Endothelial cell (in vitro differentiated cells): Measurements from ENCODE around the gene RGS5. TPM values are rescaled to one million over a fixed set of nuclear protein-coding genes. Genes with fewer than 3 reads are reported as not detected.

Experiments used
- DNase-seq: peaks from one replicate; pipeline ENCODE4 v3.0.0; 2021; ENCODE audit warnings: low spot score
- H3K27ac Mint-ChIP-seq: one replicate; pipeline ENCODE4 v1.8.0; 2021; ENCODE audit warnings: mixed read lengths, inconsistent platforms; ENCODE audit not compliant: unreplicated experiment
- H3K27me3 Mint-ChIP-seq: one replicate; pipeline ENCODE4 v1.8.0; 2021; ENCODE audit warnings: mild to moderate bottlenecking, moderate library complexity, mixed read lengths, inconsistent platforms; ENCODE audit not compliant: unreplicated experiment
- H3K36me3 Mint-ChIP-seq: one replicate; pipeline ENCODE4 v1.8.0; 2021; ENCODE audit warnings: mild to moderate bottlenecking, low read depth, mixed read lengths, inconsistent platforms; ENCODE audit not compliant: unreplicated experiment
- H3K4me1 Mint-ChIP-seq: one replicate; pipeline ENCODE4 v1.8.0; 2021; ENCODE audit warnings: mild to moderate bottlenecking, mixed read lengths, inconsistent platforms; ENCODE audit not compliant: unreplicated experiment
- H3K4me3 Mint-ChIP-seq: one replicate; pipeline ENCODE4 v1.8.0; 2021; ENCODE audit warnings: mild to moderate bottlenecking, mixed read lengths, inconsistent platforms; ENCODE audit not compliant: unreplicated experiment
- H3K9me3 Mint-ChIP-seq: one replicate; pipeline ENCODE4 v1.8.0; 2021; ENCODE audit warnings: mixed read lengths, inconsistent platforms; ENCODE audit not compliant: unreplicated experiment
- total RNA-seq: library from RNA; stranded (reverse); fragmentation: NEBNext Ultra II Directional; extraction: Animal tissue kit (Norgen Biotek cat#: 25700); gene quantifications from one replicate; pipeline ENCODE4 v1.2.1, GENCODE V29; 2021; ENCODE audit not compliant: unreplicated experiment
- TF ChIP-seq, protein P1 (sequence below): fragments of 200-600 bp; sonication (generic); IDR thresholded peaks from one replicate; pipeline ENCODE4 v1.5.0; 2021; ENCODE audit warnings: antibody characterized with exemption; ENCODE audit not compliant: unreplicated experiment

RGS5 gene
- total RNA-seq, 1 donor from 2014 or later: 581 TPM

DNA sequence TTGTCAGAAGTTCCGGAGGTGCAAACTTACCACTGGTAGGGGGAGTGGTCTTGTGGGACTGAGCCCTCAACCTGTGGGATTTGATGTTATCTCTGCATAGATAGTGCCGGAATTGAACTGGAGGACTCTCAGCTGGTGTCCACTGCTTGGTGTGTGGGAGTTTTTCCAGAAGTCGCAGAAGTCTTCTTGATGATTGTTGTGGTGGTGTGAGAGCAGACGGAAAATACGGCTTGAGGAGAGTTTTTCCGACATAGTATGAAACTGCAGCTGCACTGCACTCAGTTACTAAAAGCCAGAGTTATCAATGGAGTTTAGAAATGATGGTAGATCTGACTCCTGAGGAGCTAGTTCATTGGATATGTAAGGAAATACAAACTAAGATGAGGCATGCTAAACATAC is 14.9 kb downstream of the RGS5 start:
- DNase-seq: no peak
- peak overlapping the region; percentile 25 for H3K27ac Mint-ChIP-seq
- TF ChIP-seq, protein P1, sequence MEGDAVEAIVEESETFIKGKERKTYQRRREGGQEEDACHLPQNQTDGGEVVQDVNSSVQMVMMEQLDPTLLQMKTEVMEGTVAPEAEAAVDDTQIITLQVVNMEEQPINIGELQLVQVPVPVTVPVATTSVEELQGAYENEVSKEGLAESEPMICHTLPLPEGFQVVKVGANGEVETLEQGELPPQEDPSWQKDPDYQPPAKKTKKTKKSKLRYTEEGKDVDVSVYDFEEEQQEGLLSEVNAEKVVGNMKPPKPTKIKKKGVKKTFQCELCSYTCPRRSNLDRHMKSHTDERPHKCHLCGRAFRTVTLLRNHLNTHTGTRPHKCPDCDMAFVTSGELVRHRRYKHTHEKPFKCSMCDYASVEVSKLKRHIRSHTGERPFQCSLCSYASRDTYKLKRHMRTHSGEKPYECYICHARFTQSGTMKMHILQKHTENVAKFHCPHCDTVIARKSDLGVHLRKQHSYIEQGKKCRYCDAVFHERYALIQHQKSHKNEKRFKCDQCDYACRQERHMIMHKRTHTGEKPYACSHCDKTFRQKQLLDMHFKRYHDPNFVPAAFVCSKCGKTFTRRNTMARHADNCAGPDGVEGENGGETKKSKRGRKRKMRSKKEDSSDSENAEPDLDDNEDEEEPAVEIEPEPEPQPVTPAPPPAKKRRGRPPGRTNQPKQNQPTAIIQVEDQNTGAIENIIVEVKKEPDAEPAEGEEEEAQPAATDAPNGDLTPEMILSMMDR: no peak
- H3K9me3 Mint-ChIP-seq: no peaks in the 10 kb centered on the region
- no peak overlapping the region for H3K4me3 Mint-ChIP-seq
- H3K27me3 Mint-ChIP-seq: peaks cover 3% of the 10 kb centered on the region
- peaks cover 31% of the 10 kb centered on the region for H3K36me3 Mint-ChIP-seq
- H3K4me1 Mint-ChIP-seq: peaks cover 38% of the 10 kb centered on the region

DNA sequence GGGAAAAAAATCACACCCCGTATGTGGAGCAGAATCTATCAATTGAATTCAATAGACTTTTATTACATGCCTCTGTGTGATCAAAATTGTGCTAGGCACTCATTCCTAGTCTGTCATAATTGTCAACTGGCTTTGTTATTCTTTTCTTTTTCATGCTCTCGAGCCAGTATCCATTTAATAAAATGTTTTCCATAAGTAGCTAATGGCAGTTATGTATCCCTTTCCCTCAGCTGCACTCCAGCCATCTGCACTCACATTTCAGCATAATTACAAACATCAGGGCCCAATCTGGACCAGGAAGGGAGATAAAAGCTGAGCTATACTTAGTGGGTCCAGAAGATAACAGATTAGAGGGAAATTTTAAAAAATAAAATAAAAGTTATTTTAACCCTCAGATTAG is 15.9 kb downstream of the RGS5 start:
- Mint-ChIP-seq H3K4me3 (no peak overlapping the region), H3K36me3 (peaks cover 26% of the 10 kb centered on the region), H3K4me1 (peaks cover 34% of the 10 kb centered on the region), H3K27me3 (peaks cover 3% of the 10 kb centered on the region), H3K9me3 (no peaks in the 10 kb centered on the region), H3K27ac (no peak overlapping the region)
- TF ChIP-seq, protein P1: no peak
- DNase-seq: no peak

DNA sequence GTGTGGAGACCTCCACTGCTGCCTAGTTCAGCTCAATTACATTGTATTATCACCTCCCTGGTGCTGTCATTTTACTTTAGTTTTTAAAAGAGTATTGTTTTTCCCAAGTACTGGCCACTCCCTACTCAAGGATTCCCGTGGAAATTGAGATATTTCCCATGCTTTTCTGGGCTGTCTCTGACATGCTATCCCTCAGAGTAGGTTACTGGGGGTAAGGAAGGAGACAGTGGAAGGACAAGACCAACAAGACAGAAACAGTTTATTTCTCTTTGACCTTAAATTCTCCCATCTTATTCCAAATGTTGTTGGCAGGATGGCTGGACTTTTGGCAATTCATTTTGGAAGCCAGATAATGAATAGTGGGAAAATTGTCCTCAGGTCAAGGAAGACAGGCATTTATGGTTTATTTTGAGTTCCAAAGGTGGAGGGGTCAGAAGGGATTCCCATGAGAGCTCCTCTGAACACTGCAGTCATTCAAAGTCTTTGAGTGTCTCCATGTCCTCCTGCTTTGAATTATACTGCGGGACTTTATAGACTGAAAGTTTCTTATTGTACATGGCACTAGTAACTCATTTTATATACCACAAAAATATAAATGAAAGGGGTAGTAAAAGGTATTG is 20.3 kb downstream of the RGS5 start:
- Mint-ChIP-seq H3K9me3 (no peaks in the 10 kb centered on the region), H3K27ac (no peak overlapping the region)
- TF ChIP-seq, protein P1: no peak

DNA sequence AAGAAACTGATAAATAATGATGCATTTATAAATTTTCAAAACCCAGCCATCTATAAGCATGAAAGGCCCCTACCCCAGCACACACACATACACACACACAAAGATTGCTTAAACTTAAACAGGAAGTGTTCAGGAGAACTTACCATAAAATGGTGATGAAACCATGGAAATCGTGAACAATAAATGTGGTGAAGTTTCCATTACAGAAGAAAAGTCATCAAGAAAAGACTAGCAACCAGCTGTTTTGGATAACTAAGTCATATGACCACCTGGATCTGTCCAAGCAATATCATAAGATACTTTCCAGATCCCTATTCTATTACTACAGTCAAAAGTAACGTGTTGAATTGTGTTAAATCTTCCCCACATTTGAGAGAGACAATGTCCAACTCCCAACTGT is 24.1 kb downstream of the RGS5 start:
- TF ChIP-seq, protein P1: no peak
- Mint-ChIP-seq H3K9me3 (no peaks in the 10 kb centered on the region), H3K27me3 (no peaks in the 10 kb centered on the region), H3K4me3 (no peak overlapping the region), H3K36me3 (peaks cover 5% of the 10 kb centered on the region), H3K27ac (no peak overlapping the region), H3K4me1 (peaks cover 28% of the 10 kb centered on the region)
- no peak for DNase-seq

More for the DNA sequence above, 20.3 kb downstream of the RGS5 start:
- peaks cover 3% of the 10 kb centered on the region for H3K27me3 Mint-ChIP-seq
- H3K4me1 Mint-ChIP-seq: peaks cover 26% of the 10 kb centered on the region
- no peak overlapping the region for H3K4me3 Mint-ChIP-seq
- DNase-seq: no peak
- peaks cover 24% of the 10 kb centered on the region for H3K36me3 Mint-ChIP-seq

DNA sequence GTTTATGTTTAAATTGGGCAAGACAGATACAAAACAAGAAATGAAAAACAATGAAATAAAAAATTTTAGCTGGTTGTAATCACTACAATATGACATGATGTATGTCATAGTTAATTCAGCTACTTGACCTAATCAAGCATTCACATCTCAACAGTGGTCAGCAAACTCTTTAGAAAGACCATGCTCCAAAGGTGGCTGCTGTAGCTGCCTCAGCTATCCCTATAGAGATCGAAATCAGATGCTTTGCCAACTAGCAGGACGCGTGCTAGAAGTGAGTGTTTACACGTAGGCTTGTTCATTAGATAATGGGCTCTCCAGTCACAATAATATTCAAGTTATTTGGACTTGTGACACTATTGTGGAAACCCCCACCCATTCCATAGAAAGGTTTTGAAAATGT is 25.9 kb downstream of the RGS5 start:
- H3K4me1 Mint-ChIP-seq: peaks cover 33% of the 10 kb centered on the region
- TF ChIP-seq, protein P1: no peak
- H3K27ac Mint-ChIP-seq: no peak overlapping the region

More for the DNA sequence above, 25.9 kb downstream of the RGS5 start:
- Mint-ChIP-seq H3K36me3 (peaks cover 5% of the 10 kb centered on the region), H3K9me3 (no peaks in the 10 kb centered on the region), H3K27me3 (no peaks in the 10 kb centered on the region), H3K4me3 (no peak overlapping the region)
- no peak for DNase-seq
